ENCODE results near the gene PGC. TPM values are rescaled to one million over a fixed set of nuclear protein-coding genes. Genes with fewer than 3 reads are reported as not detected.
A peak's percentile ranks its signal among the peaks of the same experiment; 100 is the strongest.

The PGC gene
- total RNA-seq, 2 experiments from 2014 or later, result not detected

DNA sequence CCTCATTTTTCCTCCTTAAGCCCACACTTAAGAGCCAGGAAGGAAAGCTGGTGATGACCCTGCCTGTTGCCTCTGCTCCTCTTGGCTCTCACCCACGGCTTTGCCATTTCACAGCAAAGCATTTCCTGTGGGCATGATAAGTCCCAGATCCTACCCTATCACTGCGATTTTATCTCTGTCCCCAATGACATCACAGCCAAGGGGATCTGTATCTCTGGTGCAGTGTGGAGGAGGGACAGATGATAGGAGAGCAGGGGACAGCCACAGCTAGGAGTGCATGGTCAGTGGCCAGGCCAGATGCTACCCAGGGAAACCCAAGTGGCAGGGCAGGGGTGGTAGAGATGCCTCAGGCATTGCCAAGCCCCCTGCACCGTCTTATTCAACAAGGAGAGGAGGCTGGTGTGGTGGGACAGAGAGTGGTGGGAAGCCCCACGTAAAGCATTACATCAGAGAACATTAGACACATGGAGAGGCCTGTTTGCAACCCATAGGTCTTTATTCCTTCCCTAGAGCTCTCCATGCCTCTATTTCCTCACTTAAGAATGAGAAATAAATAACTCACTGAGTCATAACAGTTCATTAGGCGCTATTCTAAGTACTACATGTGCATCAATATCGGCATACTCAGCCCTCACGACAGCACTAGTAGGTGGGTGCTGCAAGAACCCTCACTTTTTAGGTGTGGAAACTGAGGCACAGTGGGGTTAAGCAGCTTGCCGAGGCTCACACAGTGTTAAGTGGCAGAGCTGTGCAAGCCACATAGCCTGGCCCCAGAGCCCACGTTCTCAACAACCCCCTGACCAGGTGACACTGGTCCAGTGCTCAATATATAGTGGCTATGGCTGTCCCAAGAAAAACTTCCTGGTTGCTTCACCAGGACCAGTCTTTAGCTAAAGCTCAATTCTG, 16.4 kb downstream of the PGC start:
- H3K27me3 Mint-ChIP-seq, result no peaks in the 10 kb centered on the region
- ChIA-PET CTCF (interaction anchor here (0.6 kb wide), 1 partner anchor 487 kb away, joined by 3 read pairs; the partner anchor contains the start of gene MRPS10), POLR2A (no interaction called here)
- no peak overlapping the region for H3K27ac Mint-ChIP-seq
- H3K4me1 Mint-ChIP-seq, result peaks cover 47% of the 10 kb centered on the region
- no peaks in the 10 kb centered on the region for H3K36me3 Mint-ChIP-seq (ENCODE audit: low read depth)
- H3K4me3 Mint-ChIP-seq, result no peak overlapping the region
- DNase-seq, result no peak
- no peaks in the 10 kb centered on the region for H3K9me3 Mint-ChIP-seq

- H3K9me3 Mint-ChIP-seq, result no peaks in the 10 kb centered on the region
- no peak overlapping the region for H3K4me3 Mint-ChIP-seq
- H3K27ac Mint-ChIP-seq, result no peak overlapping the region
- DNase-seq, result no peak
- H3K36me3 Mint-ChIP-seq (ENCODE audit: low read depth), result no peaks in the 10 kb centered on the region
- no peaks in the 10 kb centered on the region for H3K27me3 Mint-ChIP-seq
- ChIA-PET POLR2A (no interaction called here), CTCF (interaction anchor here (1.2 kb wide), 1 partner anchor 9 kb away, joined by 4 read pairs; no protein-coding TSS in a partner anchor)
- peaks cover 45% of the 10 kb centered on the region for H3K4me1 Mint-ChIP-seq
These were observed 17.6 kb downstream of the PGC start for GRCh38 chr6:41729624-41730023.

DNA sequence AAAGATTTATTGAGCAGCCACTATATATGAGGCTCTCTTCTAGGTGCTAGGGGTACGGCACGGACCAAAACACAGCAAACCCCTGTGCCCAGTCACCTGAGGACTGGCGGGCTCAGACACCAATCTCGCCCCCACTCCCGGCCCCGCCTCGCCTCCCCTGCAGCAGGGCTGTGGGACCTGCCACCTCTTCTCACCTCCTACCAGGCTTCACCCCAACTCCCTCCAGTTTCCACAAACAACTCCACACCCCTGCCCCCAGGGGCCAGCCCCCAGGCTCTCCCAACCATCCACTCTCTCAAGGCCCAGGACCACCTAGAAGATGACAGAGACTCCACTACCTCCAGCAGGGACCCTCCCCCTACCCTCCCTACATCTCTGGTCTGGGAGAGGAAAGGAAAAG, 18.2 kb downstream of the PGC start:
- no peak overlapping the region for H3K27ac Mint-ChIP-seq
- no peak for DNase-seq
- ChIA-PET POLR2A (no interaction called here), CTCF (interaction anchor here (0.6 to 1.2 kb wide), 2 partner anchors 9 to 122 kb away, joined by 3 to 4 read pairs; no protein-coding TSS in a partner anchor)
- H3K4me3 Mint-ChIP-seq, result no peak overlapping the region
- peaks cover 45% of the 10 kb centered on the region for H3K4me1 Mint-ChIP-seq
- H3K27me3 Mint-ChIP-seq, result no peaks in the 10 kb centered on the region
- no peaks in the 10 kb centered on the region for H3K36me3 Mint-ChIP-seq (ENCODE audit: low read depth)
- H3K9me3 Mint-ChIP-seq, result no peaks in the 10 kb centered on the region

- no peaks in the 10 kb centered on the region for H3K36me3 Mint-ChIP-seq (ENCODE audit: low read depth)
- ChIA-PET POLR2A (no interaction called here), CTCF (interaction anchor here (0.6 kb wide), 1 partner anchor 122 kb away, joined by 3 read pairs; no protein-coding TSS in a partner anchor)
- H3K4me1 Mint-ChIP-seq, result peaks cover 42% of the 10 kb centered on the region
- H3K9me3 Mint-ChIP-seq, result no peaks in the 10 kb centered on the region
- H3K27me3 Mint-ChIP-seq, result no peaks in the 10 kb centered on the region
- no peak overlapping the region for H3K27ac Mint-ChIP-seq
- no peak for DNase-seq
- no peak overlapping the region for H3K4me3 Mint-ChIP-seq
These were observed 18.9 kb downstream of the PGC start for GRCh38 chr6:41728073-41728936.

- H3K27ac Mint-ChIP-seq, result no peak overlapping the region
- no peak for DNase-seq
- ChIA-PET CTCF (no interaction called here), POLR2A (no interaction called here)
- no peaks in the 10 kb centered on the region for H3K27me3 Mint-ChIP-seq
- no peak overlapping the region for H3K4me3 Mint-ChIP-seq
- no peaks in the 10 kb centered on the region for H3K36me3 Mint-ChIP-seq (ENCODE audit: low read depth)
- H3K4me1 Mint-ChIP-seq, result peaks cover 36% of the 10 kb centered on the region
- H3K9me3 Mint-ChIP-seq, result no peaks in the 10 kb centered on the region
These were observed 19.5 kb downstream of the PGC start for GRCh38 chr6:41727705-41728072.

GRCh38 chr6:41726876-41727275, 20.3 kb downstream of the PGC start:
- ChIA-PET POLR2A (no interaction called here), CTCF (no interaction called here)
- DNase-seq, result no peak
- Mint-ChIP-seq H3K27me3 (no peaks in the 10 kb centered on the region), H3K4me1 (peaks cover 32% of the 10 kb centered on the region), H3K9me3 (no peaks in the 10 kb centered on the region), H3K4me3 (no peak overlapping the region), H3K36me3 (ENCODE audit: low read depth) (no peaks in the 10 kb centered on the region), H3K27ac (peak overlapping the region; percentile 72)

DNA sequence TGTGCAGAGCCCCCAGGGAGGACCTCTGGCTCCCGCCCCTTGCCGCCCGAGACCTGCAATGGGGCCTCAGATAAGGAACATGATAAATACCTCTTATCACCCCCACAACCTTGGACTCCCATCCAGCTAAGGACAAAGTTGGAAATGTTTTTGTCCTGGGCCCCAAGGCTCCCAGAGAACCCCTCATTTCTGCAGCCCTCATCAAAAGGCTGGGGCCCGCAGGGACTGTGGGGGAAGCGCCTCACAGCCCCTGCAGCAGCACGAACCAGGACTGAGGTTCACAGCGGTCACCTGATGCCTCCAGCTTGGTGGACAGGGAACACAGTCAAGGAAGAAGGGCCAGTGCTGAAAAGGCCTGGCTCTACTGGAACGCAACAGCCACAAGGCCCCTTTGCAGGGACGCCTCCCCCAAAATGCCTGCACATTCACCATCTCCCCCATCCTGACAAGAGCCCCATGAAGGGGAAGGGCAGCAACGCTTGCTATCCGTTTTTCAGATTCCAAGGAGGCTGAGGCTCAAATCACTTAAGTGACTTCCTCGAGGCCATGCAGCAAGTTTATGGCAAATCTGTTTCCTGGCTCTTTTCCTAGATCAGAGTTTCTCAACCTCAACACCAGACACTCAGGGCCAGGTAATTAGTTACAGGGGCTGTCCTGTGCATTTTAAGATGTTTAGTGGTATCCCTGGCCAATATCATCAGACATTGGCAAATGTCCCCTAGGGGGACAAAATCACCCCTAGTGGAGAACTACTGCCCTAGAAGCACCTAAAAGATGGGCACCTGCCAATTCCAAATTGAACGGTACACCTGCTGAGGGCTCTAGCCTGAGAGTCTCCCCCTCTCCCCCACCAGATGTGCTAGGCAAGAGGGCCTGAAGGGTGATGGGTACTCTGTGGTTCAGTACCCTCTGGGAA, 22.4 kb downstream of the PGC start:
- Mint-ChIP-seq H3K27me3 (no peaks in the 10 kb centered on the region), H3K4me1 (peaks cover 17% of the 10 kb centered on the region), H3K36me3 (ENCODE audit: low read depth) (no peaks in the 10 kb centered on the region), H3K9me3 (no peaks in the 10 kb centered on the region), H3K4me3 (no peak overlapping the region), H3K27ac (no peak overlapping the region)
- DNase-seq, result no peak
- ChIA-PET POLR2A (no interaction called here), CTCF (interaction anchor here (1.1 kb wide), 1 partner anchor 9 kb away, joined by 3 read pairs; no protein-coding TSS in a partner anchor)

- CTCF ChIA-PET, result interaction anchor here (0.6 to 1.1 kb wide), 2 partner anchors 8 to 10 kb away, joined by 3 to 4 read pairs; no protein-coding TSS in a partner anchor
- no peaks in the 10 kb centered on the region for H3K36me3 Mint-ChIP-seq (ENCODE audit: low read depth)
These were observed 23.0 kb downstream of the PGC start for GRCh38 chr6:41724228-41724580.

DNA sequence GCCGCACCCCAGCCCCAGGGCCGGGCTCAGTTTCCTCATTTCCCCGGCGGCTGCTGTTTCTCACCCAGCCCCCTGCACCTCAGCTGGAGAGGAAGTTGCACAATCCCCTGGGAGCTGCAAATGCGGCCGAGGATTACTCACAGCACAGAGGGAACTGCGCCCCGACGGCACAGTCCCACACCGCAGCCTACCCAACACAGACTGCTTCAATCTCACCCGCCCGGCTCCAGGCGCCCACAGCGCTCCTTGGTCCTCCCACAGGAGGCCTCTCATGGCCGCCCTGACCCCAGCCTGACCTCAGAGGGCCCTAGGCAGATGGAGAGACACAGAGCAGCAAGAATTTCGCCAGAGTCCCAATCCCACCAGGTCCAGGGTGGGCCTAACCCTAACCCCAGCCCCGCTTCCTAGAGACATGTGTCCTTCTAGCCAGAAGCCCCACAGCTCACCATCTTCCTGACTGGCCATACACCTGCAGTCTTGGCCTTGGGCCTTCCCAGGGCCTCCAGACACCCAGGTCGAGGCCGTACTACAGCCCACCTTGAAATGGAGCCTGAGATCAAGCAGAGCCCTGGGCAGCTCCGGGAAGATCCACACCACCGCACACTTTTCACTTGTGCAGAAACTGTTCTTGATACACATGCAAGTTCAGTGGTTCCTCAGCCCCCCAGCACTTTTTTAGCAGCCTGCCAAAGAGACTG, 23.5 kb downstream of the PGC start:
- ChIA-PET CTCF (interaction anchor here (0.6 to 1.1 kb wide), 2 partner anchors 8 to 10 kb away, joined by 3 to 4 read pairs; no protein-coding TSS in a partner anchor), POLR2A (no interaction called here)
- no peak overlapping the region for H3K4me3 Mint-ChIP-seq

More at GRCh38 chr6:41724228-41724580, 23.0 kb downstream of the PGC start:
- Mint-ChIP-seq H3K27ac (no peak overlapping the region), H3K27me3 (no peaks in the 10 kb centered on the region), H3K9me3 (no peaks in the 10 kb centered on the region), H3K4me3 (no peak overlapping the region), H3K4me1 (peaks cover 17% of the 10 kb centered on the region)
- DNase-seq, result no peak
- POLR2A ChIA-PET, result no interaction called here

GRCh38 chr6:41722969-41723529, 24.1 kb downstream of the PGC start:
- no peak overlapping the region for H3K27ac Mint-ChIP-seq
- no peak for DNase-seq
- no peaks in the 10 kb centered on the region for H3K27me3 Mint-ChIP-seq
- POLR2A ChIA-PET, result interaction anchor here (0.6 kb wide), 1 partner anchor 11 kb away, joined by 3 read pairs; no protein-coding TSS in a partner anchor
- peaks cover 14% of the 10 kb centered on the region for H3K4me1 Mint-ChIP-seq
- H3K4me3 Mint-ChIP-seq, result no peak overlapping the region
- H3K36me3 Mint-ChIP-seq (ENCODE audit: low read depth), result no peaks in the 10 kb centered on the region
- CTCF ChIA-PET, result interaction anchor here (1.7 kb wide), 1 partner anchor 11 kb away, joined by 9 read pairs; no protein-coding TSS in a partner anchor
- H3K9me3 Mint-ChIP-seq, result no peaks in the 10 kb centered on the region

More for the DNA sequence above, 23.5 kb downstream of the PGC start:
- no peaks in the 10 kb centered on the region for H3K27me3 Mint-ChIP-seq
- no peaks in the 10 kb centered on the region for H3K9me3 Mint-ChIP-seq
- no peak for DNase-seq
- peaks cover 14% of the 10 kb centered on the region for H3K4me1 Mint-ChIP-seq
- H3K27ac Mint-ChIP-seq, result no peak overlapping the region
- no peaks in the 10 kb centered on the region for H3K36me3 Mint-ChIP-seq (ENCODE audit: low read depth)

DNA sequence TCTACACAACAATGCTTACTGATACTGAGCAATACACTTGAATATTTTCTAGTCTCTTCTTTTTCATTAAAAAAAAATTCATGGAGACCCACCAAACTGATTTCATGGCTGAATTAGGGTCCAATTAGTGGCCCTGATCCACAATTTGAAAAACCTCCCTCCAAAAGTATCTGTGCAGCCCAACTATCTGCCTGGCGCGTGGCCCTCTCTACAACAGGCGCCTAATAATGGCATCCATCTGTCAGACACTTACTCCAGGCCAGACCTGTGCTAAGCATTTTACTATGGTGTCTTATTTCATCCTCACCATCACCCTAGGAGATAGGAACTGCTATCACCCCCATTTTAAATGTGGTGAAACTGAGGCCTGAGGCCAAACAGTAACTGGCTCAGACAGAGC, 25.8 kb downstream of the PGC start:
- H3K27ac Mint-ChIP-seq, result no peak overlapping the region
- POLR2A ChIA-PET, result no interaction called here
- no peaks in the 10 kb centered on the region for H3K36me3 Mint-ChIP-seq (ENCODE audit: low read depth)
- H3K4me3 Mint-ChIP-seq, result no peak overlapping the region
- H3K9me3 Mint-ChIP-seq, result no peaks in the 10 kb centered on the region
- no peak for DNase-seq
- CTCF ChIA-PET, result interaction anchor here (1.7 kb wide), 1 partner anchor 12 kb away, joined by 9 read pairs; no protein-coding TSS in a partner anchor
- H3K4me1 Mint-ChIP-seq, result peaks cover 6% of the 10 kb centered on the region
- no peaks in the 10 kb centered on the region for H3K27me3 Mint-ChIP-seq

Data from activated CD4-positive, alpha-beta T cell treated with anti-CD3 and anti-CD28 coated beads, Interleukin-2, amount 10 ng/mL, durations not matched to agents 7 days and 5 days (primary cell).